HG02678 (cell line): ENCODE data around the gene PLEKHG5.

ENCODE experiments used
- ATAC-seq: cut with Tn5 transposase; IDR thresholded peaks from one replicate; pipeline ENCODE4 v1.9.1; 2021; ENCODE audit warnings: mild to moderate bottlenecking, moderate library complexity; ENCODE audit not compliant: unreplicated experiment

PLEKHG5 gene, protein sequence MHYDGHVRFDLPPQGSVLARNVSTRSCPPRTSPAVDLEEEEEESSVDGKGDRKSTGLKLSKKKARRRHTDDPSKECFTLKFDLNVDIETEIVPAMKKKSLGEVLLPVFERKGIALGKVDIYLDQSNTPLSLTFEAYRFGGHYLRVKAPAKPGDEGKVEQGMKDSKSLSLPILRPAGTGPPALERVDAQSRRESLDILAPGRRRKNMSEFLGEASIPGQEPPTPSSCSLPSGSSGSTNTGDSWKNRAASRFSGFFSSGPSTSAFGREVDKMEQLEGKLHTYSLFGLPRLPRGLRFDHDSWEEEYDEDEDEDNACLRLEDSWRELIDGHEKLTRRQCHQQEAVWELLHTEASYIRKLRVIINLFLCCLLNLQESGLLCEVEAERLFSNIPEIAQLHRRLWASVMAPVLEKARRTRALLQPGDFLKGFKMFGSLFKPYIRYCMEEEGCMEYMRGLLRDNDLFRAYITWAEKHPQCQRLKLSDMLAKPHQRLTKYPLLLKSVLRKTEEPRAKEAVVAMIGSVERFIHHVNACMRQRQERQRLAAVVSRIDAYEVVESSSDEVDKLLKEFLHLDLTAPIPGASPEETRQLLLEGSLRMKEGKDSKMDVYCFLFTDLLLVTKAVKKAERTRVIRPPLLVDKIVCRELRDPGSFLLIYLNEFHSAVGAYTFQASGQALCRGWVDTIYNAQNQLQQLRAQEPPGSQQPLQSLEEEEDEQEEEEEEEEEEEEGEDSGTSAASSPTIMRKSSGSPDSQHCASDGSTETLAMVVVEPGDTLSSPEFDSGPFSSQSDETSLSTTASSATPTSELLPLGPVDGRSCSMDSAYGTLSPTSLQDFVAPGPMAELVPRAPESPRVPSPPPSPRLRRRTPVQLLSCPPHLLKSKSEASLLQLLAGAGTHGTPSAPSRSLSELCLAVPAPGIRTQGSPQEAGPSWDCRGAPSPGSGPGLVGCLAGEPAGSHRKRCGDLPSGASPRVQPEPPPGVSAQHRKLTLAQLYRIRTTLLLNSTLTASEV

DNA sequence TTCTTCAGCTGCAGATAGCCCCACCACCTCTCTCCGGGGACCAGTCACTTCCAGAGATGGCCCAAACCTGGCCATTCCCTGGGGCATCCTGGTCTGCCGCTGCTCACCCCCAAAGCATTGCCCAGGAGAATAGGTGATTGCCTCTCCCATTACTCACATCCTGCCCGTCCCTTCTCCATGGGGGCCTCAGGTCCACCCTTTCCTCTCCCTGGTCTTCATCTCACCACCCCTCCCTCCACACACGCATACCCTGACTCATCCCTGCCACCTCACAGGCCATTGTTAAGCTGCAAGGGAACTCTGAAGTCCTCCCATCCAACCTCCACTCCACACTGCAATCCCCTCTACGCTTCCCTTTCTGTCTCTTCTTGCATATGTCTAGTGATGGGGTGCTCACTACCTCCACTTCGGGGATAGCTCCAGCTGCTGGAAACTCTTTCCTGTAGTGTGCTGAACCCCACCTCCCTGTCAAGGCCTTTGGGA lies at the start of gene PLEKHG5:
Gene PLEKHG5, minus strand, starts transcription at position 188 of the 483 bp plus-strand sequence. CDS start 14,096 bp downstream, outside the sequence.
- ATAC-seq: no peak

DNA sequence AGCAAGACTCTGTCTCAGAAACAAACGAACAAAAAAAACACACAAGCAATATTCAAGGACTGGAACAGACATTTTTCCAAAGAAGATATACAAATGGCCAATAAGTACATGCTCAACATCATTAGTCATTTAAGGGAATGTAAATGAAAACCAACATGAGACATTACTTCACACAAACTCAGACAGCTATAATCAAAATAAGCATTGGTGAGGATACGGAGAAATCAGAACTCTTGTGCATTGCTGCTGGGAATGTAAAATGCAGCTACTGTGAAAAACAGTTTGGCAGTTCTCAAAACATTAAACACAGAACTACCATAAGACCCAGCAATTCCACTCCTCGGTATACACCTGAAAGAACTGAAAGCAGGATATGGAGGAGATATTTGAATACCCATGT lies 47.5 kb upstream of the PLEKHG5 start:
- ATAC-seq: no peak

DNA sequence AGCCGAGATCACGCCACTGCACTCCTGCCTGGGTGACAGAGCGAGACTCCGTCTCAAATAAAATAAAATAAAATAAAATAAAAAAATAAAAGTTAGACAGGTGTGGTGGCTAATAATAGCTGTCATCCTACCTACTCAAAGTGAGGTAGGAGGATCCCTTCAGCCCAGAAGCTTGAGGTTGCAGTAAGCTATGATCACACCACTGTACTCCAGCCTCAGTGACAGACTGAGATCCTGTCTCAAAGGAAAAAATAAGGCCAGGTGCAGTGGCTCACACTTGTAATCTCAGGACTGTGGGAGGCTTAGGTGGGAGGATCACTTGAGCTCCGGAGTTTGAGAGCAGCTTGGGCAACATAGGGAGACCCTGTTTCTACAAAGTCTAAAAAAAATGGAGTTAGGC lies 44.8 kb upstream of the PLEKHG5 start:
- ATAC-seq: no peak

DNA sequence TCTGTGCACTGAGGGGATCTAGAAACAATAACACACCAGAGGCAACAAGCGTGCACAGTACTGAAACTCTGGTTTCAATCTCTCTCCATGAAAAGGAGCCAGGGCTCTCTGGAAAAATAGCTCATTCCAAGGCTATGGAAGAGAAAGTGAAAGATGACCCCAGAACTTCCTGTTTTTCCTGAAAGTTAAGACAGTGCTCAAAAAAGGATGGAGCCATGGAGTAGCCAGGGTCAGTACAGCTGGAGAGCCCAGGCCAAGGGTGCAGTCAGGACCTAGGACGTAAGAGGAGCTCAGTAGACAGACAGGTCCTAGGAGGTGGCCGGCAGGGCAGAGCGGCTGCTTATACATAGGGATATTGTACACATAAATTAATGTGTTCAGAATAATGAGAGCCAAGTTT lies 43.7 kb upstream of the PLEKHG5 start:
- no peak for ATAC-seq

DNA sequence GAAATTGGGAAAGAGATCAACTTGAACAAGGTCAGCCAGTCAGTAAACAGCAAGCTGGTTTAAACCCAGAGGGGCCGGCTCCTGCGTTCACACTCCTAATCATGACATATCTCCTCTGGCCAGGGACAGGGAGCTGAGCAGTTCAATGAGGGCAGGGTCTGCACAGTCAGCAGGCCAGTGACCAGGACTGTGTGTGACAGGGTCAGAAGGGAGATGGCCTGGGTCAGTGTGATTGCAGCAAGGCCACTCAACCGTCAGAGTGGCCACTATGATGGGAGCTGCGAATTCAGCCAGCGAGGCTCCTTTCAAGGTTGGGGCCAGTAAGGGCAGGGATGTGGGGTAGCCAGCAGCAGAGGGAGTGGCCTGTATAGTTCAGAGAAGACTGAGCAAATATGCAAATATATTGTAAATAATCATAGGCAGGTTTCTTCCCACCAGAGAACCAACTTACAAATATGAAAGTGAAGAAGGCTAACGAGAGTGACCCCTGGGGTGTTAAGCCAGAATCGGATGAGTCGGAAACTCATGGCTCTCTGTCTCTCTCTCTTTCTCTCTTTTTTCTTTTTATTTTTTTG lies 42.9 kb upstream of the PLEKHG5 start:
- no peak for ATAC-seq

DNA sequence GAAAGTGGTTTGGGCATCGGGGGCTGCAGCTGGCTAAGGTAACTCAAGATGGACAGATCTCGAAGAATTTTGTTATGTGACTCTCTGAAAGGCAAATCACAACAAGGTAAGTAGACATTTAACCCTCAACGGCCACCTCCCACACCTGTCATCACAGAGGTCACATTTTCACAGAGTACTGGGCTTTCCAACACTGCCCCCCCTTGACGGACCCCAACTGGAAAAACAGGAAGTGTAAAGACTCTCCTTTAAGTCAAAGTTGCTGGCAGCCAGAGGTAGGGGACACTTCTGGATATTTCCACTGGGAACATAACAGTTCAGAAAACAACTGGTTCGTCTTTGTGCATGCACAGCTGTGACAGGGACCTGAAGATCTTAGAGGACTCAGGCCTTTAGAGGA lies 40.5 kb upstream of the PLEKHG5 start:
- no peak for ATAC-seq

DNA sequence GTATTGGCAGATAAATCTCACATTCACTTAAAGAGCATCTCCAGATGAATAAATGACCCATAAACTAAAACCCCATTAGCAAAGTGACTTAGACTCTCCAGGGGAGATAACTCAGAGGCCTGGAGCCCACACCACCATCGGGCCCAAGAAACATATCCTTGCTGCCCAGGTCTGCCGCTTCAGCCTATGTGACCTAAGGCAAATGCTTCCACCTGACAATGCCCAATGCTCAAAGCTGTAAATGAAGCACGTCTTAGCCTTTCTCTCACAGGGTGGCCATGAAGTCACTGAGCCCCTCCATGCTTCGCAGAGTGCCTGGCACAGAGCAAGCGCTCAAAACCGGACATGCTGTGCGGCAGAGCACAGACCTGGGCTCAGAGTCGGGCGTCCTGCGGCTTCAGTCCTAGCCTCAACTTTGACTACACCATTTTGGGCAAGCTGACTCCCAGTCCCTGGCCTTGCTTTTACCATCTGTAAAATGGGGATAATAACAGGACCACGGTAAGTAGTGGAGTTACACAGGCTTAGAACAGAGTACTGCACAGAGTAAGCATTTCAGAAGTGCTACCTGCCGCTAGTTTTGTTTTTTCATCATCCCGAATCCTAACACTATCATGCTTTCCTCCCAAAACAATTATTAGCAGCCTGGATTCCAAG lies 39.2 kb upstream of the PLEKHG5 start:
- no peak for ATAC-seq

DNA sequence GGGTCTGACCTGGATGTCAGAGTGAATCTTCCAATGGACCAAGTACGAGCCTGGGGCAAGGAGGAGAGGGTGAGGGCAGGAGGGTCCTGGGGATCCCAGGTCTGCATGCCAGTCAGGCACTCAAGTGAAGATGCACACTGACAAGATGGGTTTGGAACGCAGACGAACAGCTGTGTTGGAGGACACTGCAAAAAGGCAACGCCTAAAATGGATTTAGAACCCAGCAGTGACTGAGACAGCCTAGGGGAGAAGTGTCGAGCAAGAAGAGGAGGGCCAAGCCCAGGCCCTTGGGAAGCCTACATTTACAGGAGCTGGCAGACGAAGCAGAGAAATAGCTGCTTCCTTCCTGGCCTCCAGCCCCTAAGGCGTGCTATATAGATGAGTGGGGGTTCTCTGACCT lies 37.0 kb upstream of the PLEKHG5 start:
- ATAC-seq: no peak

DNA sequence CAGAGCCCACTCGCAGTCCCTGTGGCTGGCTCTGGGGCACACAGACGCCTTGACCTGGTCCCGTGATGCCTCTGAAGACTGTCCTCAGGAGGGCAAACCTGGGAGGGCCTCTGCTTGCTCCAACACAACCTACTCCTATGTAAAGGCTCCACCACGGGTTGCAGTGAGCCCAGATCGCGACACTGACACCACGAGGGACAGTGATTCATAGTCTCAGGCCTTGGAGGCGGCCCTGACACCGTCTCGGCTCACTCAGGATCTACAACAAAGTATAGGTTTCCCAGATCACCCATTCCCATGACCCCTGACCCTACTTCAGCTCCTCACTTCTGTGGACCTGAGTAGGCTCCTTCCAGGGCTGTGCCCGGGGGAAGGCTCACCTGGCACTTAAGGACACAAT lies 34.8 kb upstream of the PLEKHG5 start:
- ATAC-seq: no peak

DNA sequence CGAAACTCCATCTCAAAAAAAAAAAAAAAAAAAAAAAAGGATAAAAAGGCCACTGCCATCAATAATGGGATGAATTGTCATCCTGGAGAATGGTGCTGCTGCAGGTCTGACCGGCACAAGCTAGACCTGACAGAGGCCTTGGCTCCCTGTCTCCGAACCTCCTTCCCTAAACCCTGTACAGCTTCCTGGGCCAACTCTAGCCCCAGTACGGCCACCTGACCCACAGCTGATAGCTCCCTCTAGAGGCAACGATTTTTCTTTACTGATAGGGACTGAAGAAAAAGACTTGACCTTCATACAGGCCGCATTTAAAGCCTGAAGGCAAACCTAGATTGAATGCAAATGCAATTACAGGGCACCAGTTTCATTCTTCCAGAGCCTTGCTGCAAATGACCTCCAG lies 32.1 kb upstream of the PLEKHG5 start:
- ATAC-seq: no peak

DNA sequence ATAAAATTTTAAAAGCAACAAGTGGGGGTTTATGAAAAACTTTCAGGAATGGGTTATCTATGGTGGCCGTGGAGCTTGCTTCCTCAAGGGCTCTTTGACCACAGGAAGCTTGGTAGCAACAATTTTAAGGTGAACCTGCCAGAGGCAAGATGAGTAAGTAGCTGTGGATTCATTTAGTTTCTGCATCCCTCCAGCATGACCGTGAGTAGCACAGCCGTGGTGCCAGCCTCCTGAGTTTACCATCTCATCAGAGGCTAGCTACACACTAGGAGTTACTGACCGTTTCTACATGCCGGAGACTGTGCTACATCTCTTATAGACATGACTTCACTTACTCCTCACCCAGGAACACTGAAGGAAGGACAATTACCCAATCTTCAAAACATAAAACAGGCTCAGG lies 30.1 kb upstream of the PLEKHG5 start:
- no peak for ATAC-seq

DNA sequence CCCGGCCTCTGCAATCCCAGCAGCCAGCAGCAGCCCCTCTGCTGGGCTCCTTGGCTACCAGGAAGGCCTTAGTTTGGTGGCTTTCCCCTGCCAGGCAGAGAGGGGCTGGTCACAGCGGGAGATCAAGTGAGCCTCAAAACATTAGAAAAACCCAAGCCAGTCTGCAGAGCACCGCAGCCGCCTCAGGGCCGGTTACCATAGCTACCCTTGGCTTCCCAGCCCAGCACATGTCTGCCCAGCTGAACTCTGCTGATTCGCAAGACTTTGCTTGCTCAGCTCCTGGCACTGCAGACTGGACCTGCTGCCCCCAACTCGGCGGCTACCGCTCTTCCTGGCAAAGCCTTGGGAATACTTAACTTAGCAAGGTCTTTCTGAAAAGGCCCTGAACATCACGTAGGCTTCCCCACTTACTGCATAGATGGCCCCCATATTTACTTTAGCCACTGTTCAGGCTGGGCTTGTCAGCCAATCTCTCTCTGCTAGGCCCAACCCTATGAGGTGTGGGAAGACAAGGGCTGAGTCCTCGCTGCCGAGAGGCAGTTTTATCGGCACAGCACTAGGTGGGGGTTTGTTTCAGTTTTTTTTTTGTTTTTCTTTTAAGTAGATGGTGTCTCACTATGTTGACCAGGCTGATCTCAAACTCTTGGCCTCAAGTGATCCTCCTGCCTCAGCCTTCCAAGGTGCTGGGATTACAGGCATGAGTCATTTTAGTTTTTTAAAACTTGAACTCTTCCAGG lies 28.6 kb upstream of the PLEKHG5 start:
- no peak for ATAC-seq

DNA sequence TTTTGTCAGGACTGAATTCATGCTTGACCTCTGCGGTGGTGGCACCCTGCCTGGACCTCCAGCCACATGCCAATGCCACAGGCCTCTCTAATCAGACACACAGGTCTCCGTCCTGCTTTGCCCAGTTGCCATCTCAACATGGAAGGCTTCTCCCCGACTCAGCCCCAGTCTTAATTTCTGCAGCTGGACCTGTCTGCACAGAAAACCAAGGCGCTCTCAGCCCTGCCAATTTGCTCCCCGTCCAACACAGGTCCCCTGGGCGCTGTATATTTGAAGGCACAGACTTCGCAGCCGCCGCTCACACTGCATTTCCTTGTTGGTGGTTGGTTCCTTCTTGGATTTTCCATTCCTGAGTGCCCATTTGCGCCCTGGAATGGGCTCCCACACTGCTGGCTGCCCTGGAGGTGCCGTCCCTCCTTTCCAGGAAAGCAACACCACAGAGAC lies 28.0 kb upstream of the PLEKHG5 start:
- ATAC-seq: no peak

DNA sequence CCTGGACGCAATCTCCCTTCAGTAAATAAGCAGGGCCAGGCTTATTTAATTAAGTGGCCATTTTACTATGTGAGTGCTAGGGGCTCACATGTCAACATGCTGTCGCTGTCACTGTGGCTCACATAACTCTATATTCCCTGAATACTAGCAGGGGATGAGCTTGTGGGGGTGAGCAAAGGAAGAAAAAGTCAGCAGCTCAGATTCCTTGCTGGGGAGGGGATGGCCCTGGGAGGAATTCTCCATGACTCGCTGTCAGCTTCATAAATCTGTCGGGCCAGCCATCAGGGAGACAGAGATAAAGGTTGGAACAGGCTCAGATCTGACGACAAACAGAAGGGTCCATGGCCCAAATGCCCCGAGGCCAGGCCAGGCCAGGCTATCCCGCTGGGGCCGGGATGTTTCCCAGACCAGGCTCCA lies 26.0 kb upstream of the PLEKHG5 start:
- no peak for ATAC-seq

DNA sequence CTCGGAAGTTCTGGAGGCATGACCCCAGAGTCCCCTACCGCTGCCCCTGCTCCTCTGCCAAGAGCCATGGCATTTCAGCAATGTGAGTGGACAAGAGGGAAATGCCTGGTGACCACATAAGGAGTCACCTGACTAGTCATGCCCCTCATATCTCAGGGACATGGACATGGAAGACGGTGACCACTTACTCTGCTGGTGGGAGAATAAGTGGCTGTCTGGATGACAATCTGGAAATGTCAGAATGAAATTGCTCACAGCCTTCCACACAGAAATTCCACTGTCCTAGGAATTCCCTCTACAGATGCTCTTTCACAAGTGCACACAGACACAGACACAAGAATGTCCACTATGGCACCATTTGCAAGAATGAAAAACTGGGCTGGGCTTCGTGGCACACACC lies 24.3 kb upstream of the PLEKHG5 start:
- no peak for ATAC-seq

DNA sequence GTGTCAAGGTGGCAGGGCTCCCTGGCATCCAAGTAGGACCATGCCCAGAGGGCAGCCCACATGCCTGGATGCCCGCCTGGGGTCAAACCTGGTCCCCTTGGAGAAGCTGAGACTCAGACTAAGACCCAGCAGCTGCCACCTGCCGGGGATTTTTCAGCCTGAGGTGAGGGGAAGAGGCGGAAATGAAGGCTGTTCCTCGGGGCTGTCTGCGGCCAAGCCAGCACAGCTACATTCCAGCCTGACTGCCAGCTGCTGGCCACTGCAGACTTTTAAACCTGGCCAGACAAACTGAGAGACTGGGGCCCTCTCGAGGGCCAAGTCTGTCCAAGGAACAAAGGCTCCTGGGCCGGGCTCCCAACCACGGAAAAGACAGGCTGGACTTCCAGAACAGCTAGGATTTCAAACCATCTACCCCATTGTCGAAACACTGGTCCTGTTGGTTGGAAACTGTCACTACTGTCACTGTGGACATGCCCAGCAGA lies 21.9 kb upstream of the PLEKHG5 start:
- no peak for ATAC-seq

DNA sequence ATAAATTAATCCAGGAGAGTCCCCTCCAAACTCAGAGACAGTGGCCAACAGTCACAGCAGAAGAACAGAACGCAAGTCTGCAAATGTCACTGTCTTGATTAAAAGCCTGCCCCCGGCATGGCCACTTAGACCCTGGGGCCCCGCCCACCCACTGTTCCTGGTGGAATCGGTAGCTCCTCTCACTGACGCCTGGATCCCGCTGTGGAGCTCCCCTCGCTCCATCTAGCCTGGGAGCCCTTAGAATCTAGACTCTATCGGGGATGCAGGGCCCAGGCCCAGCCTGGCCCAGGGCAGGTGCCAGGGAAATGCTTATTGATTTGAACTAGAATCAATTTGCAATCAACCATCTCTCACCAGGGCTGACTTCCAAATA lies 21.4 kb upstream of the PLEKHG5 start:
- no peak for ATAC-seq

DNA sequence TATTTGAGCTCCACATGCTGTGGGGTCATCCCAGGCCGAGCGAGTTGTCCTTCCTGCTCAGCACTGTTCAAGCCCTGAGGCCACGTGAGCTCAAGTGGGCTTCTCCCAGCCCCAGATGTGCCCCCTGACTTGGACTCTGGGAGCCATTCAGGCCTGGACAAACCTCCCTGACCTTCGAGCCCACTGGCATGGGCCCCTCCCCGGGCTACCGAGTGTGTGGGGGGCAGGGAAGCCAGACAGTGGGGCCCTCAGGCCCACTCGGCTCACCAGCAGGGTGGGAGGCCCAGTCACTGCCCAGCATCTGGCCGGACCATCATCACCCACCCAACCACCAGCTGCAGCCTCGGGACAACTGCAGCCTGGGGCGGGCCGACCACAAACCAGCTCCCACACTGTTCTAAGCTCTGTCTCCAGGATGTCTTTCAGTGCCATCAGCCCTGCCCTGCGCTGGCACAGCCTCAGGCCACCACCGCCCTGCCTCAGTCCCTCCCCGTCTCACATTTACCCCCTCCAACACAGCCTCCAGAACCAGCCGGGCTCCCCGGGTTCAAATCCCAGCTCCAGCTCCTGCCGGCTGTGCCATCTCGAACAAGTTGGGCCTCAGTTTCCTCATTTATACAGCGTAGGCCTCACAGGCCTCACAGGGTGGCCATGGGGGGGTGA lies 20.9 kb upstream of the PLEKHG5 start:
- ATAC-seq: no peak

DNA sequence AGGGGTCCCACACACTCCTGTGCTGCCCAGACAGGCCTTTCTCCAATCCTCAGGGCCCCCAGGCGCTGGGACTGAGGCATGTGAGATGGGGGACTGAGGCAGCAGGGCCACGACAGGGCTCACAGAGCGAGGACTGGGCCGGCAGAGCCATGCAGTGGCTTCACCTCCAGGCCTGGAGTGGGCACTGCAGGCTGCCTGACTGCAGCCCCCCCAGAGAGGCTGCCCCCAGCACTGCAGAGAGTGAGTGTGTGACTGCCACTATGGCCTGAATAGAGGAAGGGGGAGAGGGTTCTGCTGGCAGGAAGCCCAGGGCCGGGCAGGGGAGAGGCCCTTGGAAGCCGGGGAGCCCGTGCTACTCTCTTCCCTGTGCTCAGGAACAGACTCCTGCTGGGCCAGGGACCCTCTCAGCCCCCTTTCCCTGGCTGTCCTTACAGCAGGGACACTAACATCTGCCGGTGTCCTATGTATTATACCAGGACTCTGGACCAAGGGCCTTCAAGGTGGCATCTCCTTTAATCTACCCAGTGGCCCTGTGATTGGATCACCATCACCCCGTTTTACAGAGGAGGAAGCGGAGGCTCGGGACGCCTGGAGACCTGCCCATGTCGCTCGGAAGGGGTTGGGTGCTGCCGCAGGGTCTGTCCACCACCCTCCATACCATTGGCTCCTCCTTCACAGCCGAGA lies 20.2 kb upstream of the PLEKHG5 start:
- ATAC-seq: no peak
